CD4-positive, alpha-beta memory T cell (primary cell): ENCODE results near the gene EYA2. TPM values are rescaled to one million over a fixed set of nuclear protein-coding genes. Genes with fewer than 3 reads are reported as not detected.
A peak's percentile ranks its signal among the peaks of the same experiment; 100 is the strongest.

ENCODE experiments used
- CTCF ChIA-PET: fragments of 350-600 bp; sonication (Branson Sonifier 250); formaldehyde crosslinking; loops from one replicate; lab custom pipeline; 2021; ENCODE audit warnings: inconsistent platforms; ENCODE audit not compliant: partially characterized antibody; lab: Charles Lee
- POLR2A ChIA-PET: fragments of 350-600 bp; sonication (Branson Sonifier 250); formaldehyde crosslinking; loops from one replicate; lab custom pipeline; 2021; ENCODE audit not compliant: partially characterized antibody; lab: Charles Lee
- DNase-seq, 5 donors: peaks; one replicate each; pipeline versions ENCODE4 v3.0.0 to v3.0.0-alpha.2; 2020 to 2022; ENCODE audit warnings: mixed read lengths in 1 of 5
- H3K27ac ChIP-seq: one replicate; pipeline ENCODE4 v1.7.0; 2013; ENCODE audit warnings: low read depth, low read length
- H3K27me3 ChIP-seq: 2 replicates; pipeline ENCODE4 v1.7.0; 2013; ENCODE audit warnings: mild to moderate bottlenecking, low read length, moderate library complexity; ENCODE audit not compliant: insufficient read depth
- H3K36me3 ChIP-seq: 2 replicates; pipeline ENCODE4 v1.7.0; 2013; ENCODE audit warnings: mild to moderate bottlenecking, low read length, moderate library complexity; ENCODE audit not compliant: insufficient read depth
- H3K4me1 ChIP-seq: 2 replicates; pipeline ENCODE4 v1.7.0; 2013; ENCODE audit warnings: mild to moderate bottlenecking, low read length, moderate library complexity; ENCODE audit not compliant: insufficient read depth
- H3K4me3 ChIP-seq, 2 donors: one replicate each; pipeline ENCODE4 v1.7.0; 2013; ENCODE audit warnings: low read length in 2 of 2, mild to moderate bottlenecking in 1 of 2
- H3K9me3 ChIP-seq, 2 donors: one replicate each; pipeline ENCODE4 v1.7.0; 2013; ENCODE audit warnings: low read length in 2 of 2, control low read depth in 1 of 2; ENCODE audit not compliant: control insufficient read depth in 1 of 2
- H3K27ac Mint-ChIP-seq, 7 donors: one replicate each; pipeline ENCODE4 v1.8.0; 2020 to 2021; ENCODE audit warnings: mixed read lengths in 7 of 7, mild to moderate bottlenecking in 6 of 7, inconsistent platforms in 3 of 7, moderate library complexity in 3 of 7
- H3K27me3 Mint-ChIP-seq, 2 donors: one replicate each; pipeline ENCODE4 v1.8.0; 2020 to 2021; ENCODE audit warnings: mixed read lengths in 2 of 2
- H3K36me3 Mint-ChIP-seq, 2 donors: one replicate each; pipeline ENCODE4 v1.8.0; 2020 to 2021; ENCODE audit warnings: mixed read lengths in 2 of 2, inconsistent platforms in 1 of 2, mild to moderate bottlenecking in 1 of 2
- H3K4me1 Mint-ChIP-seq, 4 donors: one replicate each; pipeline ENCODE4 v1.8.0; 2020 to 2021; ENCODE audit warnings: mixed read lengths in 4 of 4, mild to moderate bottlenecking in 1 of 4
- H3K4me3 Mint-ChIP-seq, 8 donors: one replicate each; pipeline ENCODE4 v1.8.0; 2020 to 2021; ENCODE audit warnings: mixed read lengths in 8 of 8, mild to moderate bottlenecking in 7 of 8, moderate library complexity in 6 of 8, inconsistent platforms in 3 of 8
- H3K9me3 Mint-ChIP-seq, 8 donors: one replicate each; pipeline ENCODE4 v1.8.0; 2020 to 2021; ENCODE audit warnings: mixed read lengths in 8 of 8, mild to moderate bottlenecking in 5 of 8, inconsistent platforms in 3 of 8, moderate library complexity in 1 of 8
- intact Hi-C: fragments of 100-400 bp; cut with micrococcal nuclease; formaldehyde crosslinking; loops from one replicate; pipeline ENCODE4 v1.15.1; 2023
- polyA plus RNA-seq, 2 donors: library from polyadenylated mRNA; unstranded; fragments of 300-500 nt; fragmentation: Illumina TruSeq; gene quantifications; one replicate each; pipeline ENCODE4 v1.2.3, GENCODE V29; 2021
- total RNA-seq, 2 experiments: library from RNA; stranded (reverse); gene quantifications; one replicate each; pipeline ENCODE4 v1.2.3, GENCODE V29; 2021

The EYA2 gene
- total and polyA plus RNA-seq, 4 experiments from 2014 or later, result not detected

DNA sequence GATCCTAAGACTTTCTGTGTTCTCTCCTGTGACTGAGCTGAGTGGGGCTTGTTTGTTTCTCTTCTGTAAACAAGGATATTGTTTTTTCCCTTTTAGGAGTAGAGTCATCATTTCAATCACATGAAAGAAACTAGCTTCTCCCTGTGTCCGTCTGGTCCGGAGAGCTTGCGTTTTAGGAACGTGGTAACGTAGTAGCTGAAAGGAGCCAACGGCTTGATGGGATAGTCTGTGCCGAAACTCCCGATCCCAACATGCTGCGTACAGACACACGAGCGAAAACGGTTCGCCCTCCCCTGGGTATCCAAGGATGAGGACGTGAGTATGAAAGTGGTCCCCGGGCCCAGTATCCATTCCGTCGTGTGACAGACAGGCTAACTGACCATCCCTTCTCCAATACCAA, 315.3 kb downstream of the EYA2 start:
- Histone ChIP-seq H3K27me3 (no peaks in the 10 kb centered on the region), H3K4me3 (no peak overlapping the region), H3K36me3 (peaks cover 38% of the 10 kb centered on the region), H3K4me1 (no peaks in the 10 kb centered on the region), H3K9me3 (no peaks in the 10 kb centered on the region), H3K27ac (no peak overlapping the region)
- peaks cover 0 to 5% (median 3%) of the 10 kb centered on the region in 4 donors for H3K4me1 Mint-ChIP-seq
- H3K36me3 Mint-ChIP-seq, result peaks cover 13 to 16% of the 10 kb centered on the region in 2 donors
- intact Hi-C loops, result no loop called here
- no peaks in the 10 kb centered on the region for H3K9me3 Mint-ChIP-seq
- no peaks in the 10 kb centered on the region for H3K27me3 Mint-ChIP-seq
- H3K27ac Mint-ChIP-seq, result no peak overlapping the region
- H3K4me3 Mint-ChIP-seq, result no peak overlapping the region
- CTCF ChIA-PET, result interaction anchor here (1.0 kb wide), 1 partner anchor 11 kb away, joined by 3 read pairs; no protein-coding TSS in a partner anchor
- DNase-seq, result no peak
- POLR2A ChIA-PET, result no interaction called here

DNA sequence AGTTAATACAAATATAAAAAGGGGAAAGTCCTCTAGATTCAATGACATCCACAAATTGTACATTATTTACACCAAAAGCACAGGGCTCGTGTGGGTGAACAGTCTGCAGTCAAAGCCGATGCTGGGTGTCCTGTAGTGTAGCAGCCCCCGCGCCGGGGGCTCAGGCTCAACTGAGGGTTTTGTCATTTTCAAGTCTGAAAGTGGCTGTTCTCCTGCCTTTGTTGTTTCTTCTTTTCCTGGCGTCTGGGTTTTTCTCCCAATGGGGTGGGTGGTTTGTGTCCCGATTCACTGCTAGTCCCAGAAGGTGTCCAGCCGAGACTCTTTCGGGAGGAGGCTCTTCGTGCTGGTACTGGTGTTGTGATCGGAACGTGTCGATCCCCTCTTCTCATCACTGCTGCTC, 315.8 kb downstream of the EYA2 start:
- Mint-ChIP-seq H3K4me3 (no peak overlapping the region), H3K4me1 (peaks cover 0 to 5% (median 2%) of the 10 kb centered on the region in 4 donors), H3K36me3 (peaks cover 13 to 16% of the 10 kb centered on the region in 2 donors), H3K9me3 (no peaks in the 10 kb centered on the region), H3K27ac (no peak overlapping the region), H3K27me3 (no peaks in the 10 kb centered on the region)
- H3K36me3 ChIP-seq, result peaks cover 40% of the 10 kb centered on the region
- intact Hi-C loops, result no loop called here
- DNase-seq, result no peak
- no peaks in the 10 kb centered on the region for H3K9me3 ChIP-seq
- no peaks in the 10 kb centered on the region for H3K27me3 ChIP-seq
- ChIA-PET POLR2A (no interaction called here), CTCF (interaction anchor here (1.0 kb wide), 1 partner anchor 12 kb away, joined by 3 read pairs; no protein-coding TSS in a partner anchor)
- no peak overlapping the region for H3K27ac ChIP-seq
- no peaks in the 10 kb centered on the region for H3K4me1 ChIP-seq
- no peak overlapping the region for H3K4me3 ChIP-seq

- Mint-ChIP-seq H3K4me3 (no peak overlapping the region), H3K27ac (no peak overlapping the region), H3K36me3 (peaks cover 18 to 22% of the 10 kb centered on the region in 2 donors), H3K4me1 (no peaks in the 10 kb centered on the region), H3K27me3 (no peaks in the 10 kb centered on the region), H3K9me3 (no peaks in the 10 kb centered on the region)
- Histone ChIP-seq H3K4me3 (no peak overlapping the region), H3K4me1 (no peaks in the 10 kb centered on the region), H3K36me3 (peaks cover 45% of the 10 kb centered on the region), H3K9me3 (no peaks in the 10 kb centered on the region), H3K27me3 (no peaks in the 10 kb centered on the region), H3K27ac (no peak overlapping the region)
- intact Hi-C loops, result no loop called here
- CTCF ChIA-PET, result no interaction called here
- POLR2A ChIA-PET, result no interaction called here
- DNase-seq, result no peak
These were observed 316.4 kb downstream of the EYA2 start for GRCh38 chr20:47211036-47211435.

GRCh38 chr20:47212606-47213207, 318.1 kb downstream of the EYA2 start:
- ChIA-PET CTCF (interaction anchor here (1.2 to 1.6 kb wide), 3 partner anchors 9 to 171 kb away, joined by 3 to 4 read pairs (median 4); no protein-coding TSS in a partner anchor), POLR2A (no interaction called here)
- Mint-ChIP-seq H3K4me1 (no peaks in the 10 kb centered on the region), H3K27ac (no peak overlapping the region), H3K27me3 (no peaks in the 10 kb centered on the region), H3K36me3 (peaks cover 26 to 28% of the 10 kb centered on the region in 2 donors), H3K4me3 (no peak overlapping the region), H3K9me3 (no peaks in the 10 kb centered on the region)
- DNase-seq, result no peak
- no peaks in the 10 kb centered on the region for H3K27me3 ChIP-seq
- peaks cover 51% of the 10 kb centered on the region for H3K36me3 ChIP-seq
- no peaks in the 10 kb centered on the region for H3K9me3 ChIP-seq
- H3K27ac ChIP-seq, result no peak overlapping the region
- no peak overlapping the region for H3K4me3 ChIP-seq
- no peaks in the 10 kb centered on the region for H3K4me1 ChIP-seq
- intact Hi-C loops, result no loop called here

- Histone ChIP-seq H3K27ac (no peak overlapping the region), H3K4me1 (no peaks in the 10 kb centered on the region), H3K27me3 (no peaks in the 10 kb centered on the region), H3K9me3 (no peaks in the 10 kb centered on the region), H3K36me3 (peaks cover 58% of the 10 kb centered on the region), H3K4me3 (no peak overlapping the region)
- DNase-seq, result no peak
- H3K4me1 Mint-ChIP-seq, result no peaks in the 10 kb centered on the region
- no peak overlapping the region for H3K27ac Mint-ChIP-seq
- intact Hi-C loops, result no loop called here
- H3K27me3 Mint-ChIP-seq, result no peaks in the 10 kb centered on the region
- H3K36me3 Mint-ChIP-seq, result peaks cover 37 to 40% of the 10 kb centered on the region in 2 donors
- POLR2A ChIA-PET, result no interaction called here
- CTCF ChIA-PET, result interaction anchor here (0.9 to 1.6 kb wide), 3 partner anchors 8 to 170 kb away, joined by 4 read pairs; no protein-coding TSS in a partner anchor
- H3K4me3 Mint-ChIP-seq, result no peak overlapping the region
- H3K9me3 Mint-ChIP-seq, result no peaks in the 10 kb centered on the region
These were observed 319.3 kb downstream of the EYA2 start for GRCh38 chr20:47213966-47214365.

DNA sequence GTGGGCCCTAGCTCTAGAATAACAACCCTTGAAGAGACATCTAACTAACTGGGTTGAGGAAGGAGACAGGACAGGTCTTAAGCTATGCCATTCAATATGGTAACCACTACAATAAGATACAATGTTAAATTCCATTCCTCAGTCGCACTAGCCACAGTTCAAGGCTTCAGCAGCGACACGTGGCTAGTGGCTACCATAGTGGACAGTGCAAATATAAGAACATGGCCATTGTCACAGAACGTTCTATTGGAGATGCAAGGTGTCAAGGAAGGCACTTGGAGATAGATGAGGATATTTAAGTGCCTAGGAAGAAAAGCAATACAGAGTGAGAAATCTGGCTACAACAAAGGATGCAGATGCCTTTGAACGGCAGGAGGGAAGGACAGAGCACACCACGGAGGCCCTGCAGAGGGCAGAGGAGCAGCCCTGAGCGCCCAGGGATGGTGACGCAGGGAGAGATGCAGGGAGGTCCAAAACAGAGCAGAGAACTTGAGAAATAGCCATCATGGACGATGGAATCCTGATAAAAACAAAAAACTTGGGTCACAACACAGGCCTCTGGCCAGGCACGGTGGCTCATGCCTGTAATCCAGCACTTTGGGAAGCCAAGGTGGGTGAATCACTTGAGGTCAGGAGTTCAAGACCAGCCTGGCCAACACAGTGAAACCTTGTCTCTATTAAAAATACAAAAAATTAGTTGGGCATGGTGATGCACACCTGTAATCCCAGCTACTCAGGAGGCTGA, 321.2 kb downstream of the EYA2 start:
- POLR2A ChIA-PET, result no interaction called here
- no peaks in the 10 kb centered on the region for H3K27me3 ChIP-seq
- DNase-seq, result no peak
- Mint-ChIP-seq H3K4me3 (no peak overlapping the region), H3K9me3 (no peaks in the 10 kb centered on the region), H3K36me3 (peaks cover 42 to 43% of the 10 kb centered on the region in 2 donors), H3K27ac (peak overlapping the region in 1 of 7 donors; percentile 79), H3K27me3 (no peaks in the 10 kb centered on the region), H3K4me1 (peaks cover 0 to 2% (median 0%) of the 10 kb centered on the region in 4 donors)
- H3K4me3 ChIP-seq, result no peak overlapping the region
- H3K9me3 ChIP-seq, result no peaks in the 10 kb centered on the region
- no peak overlapping the region for H3K27ac ChIP-seq
- no peaks in the 10 kb centered on the region for H3K4me1 ChIP-seq
- intact Hi-C loops, result no loop called here
- CTCF ChIA-PET, result interaction anchor here (1.0 to 2.4 kb wide), 2 partner anchors 11 to 168 kb away, joined by 3 to 13 read pairs; no protein-coding TSS in a partner anchor
- peaks cover 60% of the 10 kb centered on the region for H3K36me3 ChIP-seq

- Histone ChIP-seq H3K4me3 (no peak overlapping the region), H3K27ac (no peak overlapping the region), H3K27me3 (no peaks in the 10 kb centered on the region), H3K36me3 (peaks cover 61% of the 10 kb centered on the region), H3K4me1 (no peaks in the 10 kb centered on the region), H3K9me3 (no peaks in the 10 kb centered on the region)
- POLR2A ChIA-PET, result no interaction called here
- intact Hi-C loops, result no loop called here
- H3K4me3 Mint-ChIP-seq, result no peak overlapping the region
- H3K27me3 Mint-ChIP-seq, result no peaks in the 10 kb centered on the region
- peak overlapping the region in 4 of 7 donors; percentile 4 to 71 (median 36) for H3K27ac Mint-ChIP-seq
- H3K4me1 Mint-ChIP-seq, result peaks cover 0 to 2% (median 0%) of the 10 kb centered on the region in 4 donors
- CTCF ChIA-PET, result interaction anchor here (1.5 to 2.4 kb wide), 2 partner anchors 21 to 167 kb away, joined by 3 to 13 read pairs; no protein-coding TSS in a partner anchor
- no peaks in the 10 kb centered on the region for H3K9me3 Mint-ChIP-seq
- DNase-seq, result no peak
- peaks cover 46 to 51% of the 10 kb centered on the region in 2 donors for H3K36me3 Mint-ChIP-seq
These were observed 322.3 kb downstream of the EYA2 start for GRCh38 chr20:47216819-47217410.
